Esophagus muscularis mucosa (tissue), 4 donors: Measurements from ENCODE around the gene PEX16. TPM values are rescaled to one million over a fixed set of nuclear protein-coding genes. Genes with fewer than 3 reads are reported as not detected.

Source experiments
- DNase-seq: peaks from one replicate; pipeline ENCODE4 v3.0.0-alpha.2; 2017; ENCODE audit errors: extremely low spot score
- H3K27ac ChIP-seq, 4 donors: fragments of 200-600 bp; sonication (generic); replicated peaks in 1 of 4; 1 replicate in 3 of 4; 2 replicates in 1 of 4; pipeline ENCODE4 v1.5.1; 2016 to 2019; ENCODE audit warnings: mild to moderate bottlenecking in 1 of 4
- H3K27me3 ChIP-seq, 4 donors: fragments of 200-600 bp; sonication (generic); one replicate each; pipeline versions ENCODE4 v1.5.1 to v1.6.0; 2016 to 2019
- H3K36me3 ChIP-seq, 4 donors: fragments of 200-600 bp; sonication (generic); one replicate each; pipeline ENCODE4 v1.5.1; 2016 to 2019
- H3K4me1 ChIP-seq, 4 donors: fragments of 200-600 bp; sonication (generic); one replicate each; pipeline ENCODE4 v1.5.1; 2016 to 2019
- H3K4me3 ChIP-seq, 4 donors: fragments of 200-600 bp; sonication (generic); 1 replicate in 2 of 4; 2 replicates in 2 of 4; pipeline ENCODE4 v1.5.1; 2016 to 2019; ENCODE audit warnings: mild to moderate bottlenecking in 4 of 4, moderate library complexity in 1 of 4
- H3K9me3 ChIP-seq, 4 donors: fragments of 200-600 bp; sonication (generic); 1 replicate in 3 of 4; 2 replicates in 1 of 4; pipeline ENCODE4 v1.5.1; 2016 to 2019
- EP300 ChIP-seq: sonication (generic); formaldehyde crosslinking; IDR thresholded peaks from one replicate; pipeline ENCODE4 v1.6.1; 2017; ENCODE audit warnings: antibody characterized with exemption
- POLR2A ChIP-seq: fragments of 450-650 bp; IDR thresholded peaks from one replicate; pipeline ENCODE4 v1.6.1; 2017; ENCODE audit warnings: antibody characterized with exemption, moderate library complexity, mild to moderate bottlenecking, low read depth
- POLR2AphosphoS5 ChIP-seq, 2 donors: sonication (generic); formaldehyde crosslinking; IDR thresholded peaks; one replicate each; pipeline ENCODE4 v1.6.1; 2017; ENCODE audit warnings: antibody characterized with exemption in 2 of 2
- WGBS: methylation state at CpG from one replicate; pipeline ENCODE4 v1.1.5; 2018; 5-methylcytosine and 5-hydroxymethylcytosine counted together
- intact Hi-C: fragments of 100-400 bp; cut with DNase I; formaldehyde crosslinking; loops from one replicate; pipeline ENCODE4 v1.15.1; 2023
- total RNA-seq, 4 donors: library from RNA; depleted of rRNA; stranded (reverse); fragments of >200 nt; gene quantifications; one replicate each; pipeline versions ENCODE4 v1.1.0 to v1.2.1, GENCODE V29; 2016
- TF ChIP-seq, protein P1 (sequence below), 3 experiments: fragments of 200-600 bp in 2 of 3; fragments of 450-650 bp in 1 of 3; sonication (generic) in 2 of 3; IDR thresholded peaks; one replicate each; pipeline ENCODE4 v1.5.1; 2017 to 2019; ENCODE audit warnings: antibody characterized with exemption in 3 of 3, mild to moderate bottlenecking in 2 of 3, moderate library complexity in 1 of 3

Gene PEX16
- total RNA-seq, 4 donors from 2014 or later = 15.4 to 32.2 (median 23.2) TPM

GRCh38 chr11:45905095-45905494 lies 12.6 kb downstream of the PEX16 start:
- H3K4me3 ChIP-seq = no peak overlapping the region
- no peak for DNase-seq
- H3K27me3 ChIP-seq = no peaks in the 10 kb centered on the region
- H3K36me3 ChIP-seq = peaks cover 11 to 54% (median 44%) of the 10 kb centered on the region in 4 donors
- H3K9me3 ChIP-seq = no peaks in the 10 kb centered on the region
- intact Hi-C loops = no loop called here
- peaks cover 9 to 23% (median 16%) of the 10 kb centered on the region in 4 donors for H3K4me1 ChIP-seq
- TF ChIP-seq POLR2A (no peak), EP300 (no peak), POLR2AphosphoS5 (IDR thresholded peaks at IDR 0.05) (no peak)
- TF ChIP-seq, protein P1, sequence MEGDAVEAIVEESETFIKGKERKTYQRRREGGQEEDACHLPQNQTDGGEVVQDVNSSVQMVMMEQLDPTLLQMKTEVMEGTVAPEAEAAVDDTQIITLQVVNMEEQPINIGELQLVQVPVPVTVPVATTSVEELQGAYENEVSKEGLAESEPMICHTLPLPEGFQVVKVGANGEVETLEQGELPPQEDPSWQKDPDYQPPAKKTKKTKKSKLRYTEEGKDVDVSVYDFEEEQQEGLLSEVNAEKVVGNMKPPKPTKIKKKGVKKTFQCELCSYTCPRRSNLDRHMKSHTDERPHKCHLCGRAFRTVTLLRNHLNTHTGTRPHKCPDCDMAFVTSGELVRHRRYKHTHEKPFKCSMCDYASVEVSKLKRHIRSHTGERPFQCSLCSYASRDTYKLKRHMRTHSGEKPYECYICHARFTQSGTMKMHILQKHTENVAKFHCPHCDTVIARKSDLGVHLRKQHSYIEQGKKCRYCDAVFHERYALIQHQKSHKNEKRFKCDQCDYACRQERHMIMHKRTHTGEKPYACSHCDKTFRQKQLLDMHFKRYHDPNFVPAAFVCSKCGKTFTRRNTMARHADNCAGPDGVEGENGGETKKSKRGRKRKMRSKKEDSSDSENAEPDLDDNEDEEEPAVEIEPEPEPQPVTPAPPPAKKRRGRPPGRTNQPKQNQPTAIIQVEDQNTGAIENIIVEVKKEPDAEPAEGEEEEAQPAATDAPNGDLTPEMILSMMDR (IDR thresholded peaks at IDR 0.05) = no peak
- no peak overlapping the region for H3K27ac ChIP-seq
- WGBS = 87% methylated on average over 16 of the region's 19 CpGs

DNA sequence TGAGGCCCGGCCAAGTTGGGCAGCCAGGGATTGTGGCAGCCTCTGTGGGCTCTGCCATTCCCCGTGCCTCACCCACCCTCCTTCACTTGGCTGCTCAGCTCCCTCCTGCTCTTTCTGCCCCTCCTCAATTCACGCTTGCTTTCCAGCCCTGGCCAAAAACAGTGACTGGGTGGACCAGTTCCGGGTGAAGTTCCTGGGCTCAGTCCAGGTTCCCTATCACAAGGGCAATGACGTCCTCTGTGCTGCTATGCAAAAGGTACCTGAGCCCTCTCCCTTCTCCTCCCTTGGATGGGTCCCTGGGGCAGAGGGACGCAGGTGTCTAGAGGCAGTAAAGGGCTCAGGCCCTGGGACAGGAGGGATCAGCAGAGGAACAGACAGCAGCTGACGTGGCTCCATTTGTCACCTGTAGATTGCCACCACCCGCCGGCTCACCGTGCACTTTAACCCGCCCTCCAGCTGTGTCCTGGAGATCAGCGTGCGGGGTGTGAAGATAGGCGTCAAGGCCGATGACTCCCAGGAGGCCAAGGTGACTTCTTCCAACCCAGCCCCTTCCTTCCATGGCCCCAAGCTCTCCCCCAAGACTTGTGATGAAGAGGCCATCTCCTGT lies 13.3 kb downstream of the PEX16 start:
- H3K9me3 ChIP-seq = no peaks in the 10 kb centered on the region
- no peaks in the 10 kb centered on the region for H3K27me3 ChIP-seq
- DNase-seq = no peak
- WGBS = 78% methylated on average over 15 of the region's 15 CpGs
- no peak overlapping the region for H3K4me3 ChIP-seq
- TF ChIP-seq POLR2A (no peak), POLR2AphosphoS5 (IDR thresholded peaks at IDR 0.05) (no peak), EP300 (no peak)
- TF ChIP-seq, protein P1 (IDR thresholded peaks at IDR 0.05) = no peak
- peaks cover 13 to 26% (median 21%) of the 10 kb centered on the region in 4 donors for H3K4me1 ChIP-seq
- H3K27ac ChIP-seq = no peak overlapping the region
- H3K36me3 ChIP-seq = peaks cover 4 to 47% (median 37%) of the 10 kb centered on the region in 4 donors
- intact Hi-C loops = no loop called here

DNA sequence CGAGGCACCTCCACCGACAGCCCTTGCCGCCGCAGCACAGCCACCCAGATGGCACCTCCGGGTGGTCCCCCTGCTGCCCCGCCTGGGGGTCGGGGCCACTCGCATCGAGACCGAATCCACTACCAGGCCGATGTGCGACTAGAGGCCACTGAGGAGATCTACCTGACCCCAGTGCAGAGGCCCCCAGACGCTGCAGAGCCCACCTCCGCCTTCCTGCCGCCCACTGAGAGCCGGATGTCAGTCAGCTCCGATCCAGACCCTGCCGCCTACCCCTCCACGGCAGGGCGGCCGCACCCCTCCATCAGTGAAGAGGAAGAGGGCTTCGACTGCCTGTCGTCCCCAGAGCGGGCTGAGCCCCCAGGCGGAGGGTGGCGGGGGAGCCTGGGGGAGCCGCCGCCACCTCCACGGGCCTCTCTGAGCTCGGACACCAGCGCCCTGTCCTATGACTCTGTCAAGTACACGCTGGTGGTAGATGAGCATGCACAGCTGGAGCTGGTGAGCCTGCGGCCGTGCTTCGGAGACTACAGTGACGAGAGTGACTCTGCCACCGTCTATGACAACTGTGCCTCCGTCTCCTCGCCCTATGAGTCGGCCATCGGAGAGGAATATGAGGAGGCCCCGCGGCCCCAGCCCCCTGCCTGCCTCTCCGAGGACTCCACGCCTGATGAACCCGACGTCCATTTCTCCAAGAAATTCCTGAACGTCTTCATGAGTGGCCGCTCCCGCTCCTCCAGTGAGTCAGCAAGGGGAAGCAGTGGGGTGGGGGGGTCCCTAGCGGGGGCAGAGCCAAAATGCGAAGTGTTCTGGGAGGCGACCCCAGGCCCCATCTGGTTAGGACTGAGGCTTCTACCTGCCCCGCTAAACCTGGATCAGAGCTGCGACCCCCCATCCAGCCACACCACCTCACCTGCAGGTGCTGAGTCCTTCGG lies 15.0 kb downstream of the PEX16 start:
- no peak for DNase-seq

GRCh38 chr11:45901626-45902025 lies 16.1 kb downstream of the PEX16 start:
- no peak for DNase-seq
- peak overlapping the region in 1 of 4 donors; percentile 79 for H3K27ac ChIP-seq
- intact Hi-C loops = no loop called here

More for the DNA sequence above, 15.0 kb downstream of the PEX16 start:
- TF ChIP-seq, protein P1 (IDR thresholded peaks at IDR 0.05) = no peak
- TF ChIP-seq POLR2AphosphoS5 (IDR thresholded peaks at IDR 0.05) (no peak), POLR2A (no peak), EP300 (no peak)
- 92% methylated on average over 24 of the region's 56 CpGs for WGBS
- no peaks in the 10 kb centered on the region for H3K27me3 ChIP-seq
- no peak overlapping the region for H3K4me3 ChIP-seq
- peaks cover 0 to 41% (median 30%) of the 10 kb centered on the region in 4 donors for H3K36me3 ChIP-seq
- H3K4me1 ChIP-seq = peaks cover 20 to 34% (median 26%) of the 10 kb centered on the region in 4 donors
- no peaks in the 10 kb centered on the region for H3K9me3 ChIP-seq
- H3K27ac ChIP-seq = no peak overlapping the region
- intact Hi-C loops = no loop called here

More at GRCh38 chr11:45901626-45902025, 16.1 kb downstream of the PEX16 start:
- Histone ChIP-seq H3K9me3 (no peaks in the 10 kb centered on the region), H3K4me3 (no peak overlapping the region), H3K27me3 (peaks cover 0 to 3% (median 0%) of the 10 kb centered on the region in 4 donors), H3K4me1 (peaks cover 20 to 31% (median 26%) of the 10 kb centered on the region in 4 donors), H3K36me3 (peaks cover 0 to 41% (median 30%) of the 10 kb centered on the region in 4 donors)
- TF ChIP-seq POLR2A (no peak), EP300 (no peak)
- TF ChIP-seq, protein P1 (IDR thresholded peaks at IDR 0.05) = no peak
- WGBS = 70% methylated on average over 6 of the region's 6 CpGs
